GM23338 (cell line): Measurements from ENCODE around the gene KHK. TPM values are rescaled to one million over a fixed set of nuclear protein-coding genes. Genes with fewer than 3 reads are reported as not detected.

ENCODE experiments used
- ATAC-seq: fragments of 200-7000 bp; cut with Tn5 transposase; 3 replicates; pipeline ENCODE4 v1.9.1; 2020
- DNase-seq: peaks from one replicate; pipeline ENCODE4 v3.0.0-alpha.2; 2015; ENCODE audit warnings: low spot score
- H2AFZ ChIP-seq: fragments of 200-600 bp; sonication (generic); 2 replicates; pipeline ENCODE4 v1.8.0; 2016; ENCODE audit warnings: antibody characterized with exemption, mild to moderate bottlenecking, moderate library complexity
- H3F3A ChIP-seq: fragments of 200-600 bp; sonication (generic); replicated peaks from 2 replicates; pipeline ENCODE4 v1.8.0; 2017; ENCODE audit warnings: antibody characterized with exemption, mixed run types, low read depth
- H3K27ac ChIP-seq: fragments of 200-600 bp; sonication (generic); 2 replicates; pipeline ENCODE4 v1.6.1; 2016; ENCODE audit warnings: low read depth
- H3K27me3 ChIP-seq: fragments of 200-600 bp; sonication (generic); 2 replicates; pipeline ENCODE4 v1.8.0; 2016; ENCODE audit warnings: mild to moderate bottlenecking, mixed run types, moderate library complexity; ENCODE audit not compliant: insufficient read depth
- H3K36me3 ChIP-seq: fragments of 200-600 bp; sonication (generic); 2 replicates; pipeline ENCODE4 v1.8.0; 2016; ENCODE audit warnings: mild to moderate bottlenecking; ENCODE audit not compliant: insufficient read depth
- H3K4me1 ChIP-seq: fragments of 200-600 bp; sonication (generic); 2 replicates; pipeline ENCODE4 v1.8.0; 2016; ENCODE audit warnings: mild to moderate bottlenecking, moderate library complexity; ENCODE audit not compliant: insufficient read depth
- H3K4me2 ChIP-seq: fragments of 200-600 bp; sonication (generic); 2 replicates; pipeline ENCODE4 v1.7.1; 2017; ENCODE audit warnings: mixed run types
- H3K4me3 ChIP-seq: fragments of 200-600 bp; sonication (generic); 2 replicates; pipeline ENCODE4 v1.6.1; 2016; ENCODE audit warnings: mixed run types
- H3K79me2 ChIP-seq: fragments of 200-600 bp; sonication (generic); replicated peaks from 2 replicates; pipeline ENCODE4 v1.8.0; 2017; ENCODE audit warnings: mild to moderate bottlenecking; ENCODE audit not compliant: insufficient read depth
- H3K9me2 ChIP-seq: fragments of 200-600 bp; sonication (generic); 2 replicates; pipeline ENCODE4 v1.8.0; 2017; ENCODE audit not compliant: insufficient read depth
- H4K20me1 ChIP-seq: fragments of 200-600 bp; sonication (generic); replicated peaks from 2 replicates; pipeline ENCODE4 v1.8.0; 2017; ENCODE audit warnings: mild to moderate bottlenecking; ENCODE audit not compliant: insufficient read depth
- H3K27ac Mint-ChIP-seq: 2 replicates; pipeline ENCODE4 v1.8.0; 2020; ENCODE audit warnings: inconsistent platforms, mild to moderate bottlenecking, moderate library complexity, mixed read lengths
- H3K27me3 Mint-ChIP-seq: 3 replicates; pipeline ENCODE4 v1.8.0; 2022; ENCODE audit warnings: low read depth, mild to moderate bottlenecking, moderate library complexity, mixed read lengths, inconsistent platforms; ENCODE audit not compliant: insufficient read depth, poor library complexity
- H3K36me3 Mint-ChIP-seq: 3 replicates; pipeline ENCODE4 v1.8.0; 2021; ENCODE audit warnings: low read depth, mild to moderate bottlenecking, inconsistent platforms, moderate library complexity, mixed read lengths
- H3K4me1 Mint-ChIP-seq: 3 replicates; pipeline ENCODE4 v1.8.0; 2020; ENCODE audit warnings: mild to moderate bottlenecking, inconsistent platforms, mixed read lengths
- H3K4me3 Mint-ChIP-seq: 3 replicates; pipeline ENCODE4 v1.8.0; 2021; ENCODE audit warnings: moderate library complexity, mild to moderate bottlenecking, inconsistent platforms, mixed read lengths
- H3K9me3 Mint-ChIP-seq: 3 replicates; pipeline ENCODE4 v1.8.0; 2020; ENCODE audit warnings: moderate library complexity, mild to moderate bottlenecking, inconsistent platforms, mixed read lengths
- CREB1 ChIP-seq: fragments of 250-450 bp; sonication (Bioruptor Pico); IDR thresholded peaks from 2 replicates; pipeline ENCODE4 v1.5.0; 2020; ENCODE audit warnings: low read depth, mild to moderate bottlenecking, moderate library complexity
- CTCF ChIP-seq, 2 experiments: fragments of 200-600 bp in 1 of 2; sonication (generic) in 1 of 2; conservative IDR thresholded peaks; 2 replicates each; pipeline versions ENCODE4 v1.5.1 to v1.6.1; 2016 to 2017; ENCODE audit warnings: antibody characterized with exemption in 2 of 2, low read depth in 2 of 2, mild to moderate bottlenecking in 2 of 2, moderate library complexity in 1 of 2
- EZH2 ChIP-seq: fragments of 200-600 bp; sonication (generic); IDR thresholded peaks from one replicate; pipeline ENCODE4 v1.8.0; 2017; ENCODE audit warnings: antibody characterized with exemption, mild to moderate bottlenecking, low read depth; ENCODE audit not compliant: unreplicated experiment
- EZH2phosphoT487 ChIP-seq: fragments of 200-600 bp; sonication (generic); IDR thresholded peaks from one replicate; pipeline ENCODE4 v1.8.1; 2018; ENCODE audit warnings: antibody characterized with exemption; ENCODE audit not compliant: unreplicated experiment
- JUNB ChIP-seq: IDR thresholded peaks from one replicate; pipeline ENCODE4 v1.6.1; 2016; ENCODE audit warnings: antibody characterized with exemption; ENCODE audit not compliant: unreplicated experiment
- NANOG ChIP-seq: IDR thresholded peaks from 2 replicates; pipeline ENCODE4 v1.6.1; 2016; ENCODE audit warnings: antibody characterized with exemption, borderline replicate concordance
- POLR2AphosphoS5 ChIP-seq: IDR thresholded peaks from 2 replicates; pipeline ENCODE4 v1.6.1; 2016; ENCODE audit warnings: antibody characterized with exemption, low read depth
- STAT1 ChIP-seq: IDR thresholded peaks from one replicate; pipeline ENCODE4 v1.6.1; 2016; ENCODE audit warnings: antibody characterized with exemption; ENCODE audit not compliant: unreplicated experiment
- ZNF114 ChIP-seq: fragments of 250-450 bp; sonication (Bioruptor Pico); IDR thresholded peaks from 2 replicates; pipeline ENCODE4 v1.5.0; 2020; ENCODE audit warnings: mild to moderate bottlenecking, moderate library complexity
- ZNF331 ChIP-seq: fragments of 250-450 bp; sonication (Bioruptor Pico); IDR thresholded peaks from 2 replicates; pipeline ENCODE4 v1.5.0; 2020; ENCODE audit warnings: low read depth, mild to moderate bottlenecking, moderate library complexity
- polyA plus RNA-seq: library from polyadenylated mRNA; unstranded; fragments of >200 nt; fragmentation: Nextera tagmentation; extraction: Ambion mirVana; gene quantifications from 2 replicates; pipeline ENCODE4 v1.2.1, GENCODE V29; 2016
- total RNA-seq: library from RNA; depleted of rRNA; stranded (reverse); fragments of >200 nt; shearing (Covaris generic); gene quantifications from 2 replicates; pipeline ENCODE4 v1.2.3, GENCODE V29; 2014
- TF ChIP-seq, protein P1 (sequence below): IDR thresholded peaks from 2 replicates; pipeline ENCODE4 v1.6.1; 2016; ENCODE audit warnings: antibody characterized with exemption
- TF ChIP-seq, protein P2 (sequence below): IDR thresholded peaks from one replicate; pipeline ENCODE4 v1.6.1; 2018; ENCODE audit warnings: antibody characterized with exemption; ENCODE audit not compliant: unreplicated experiment
- TF ChIP-seq, protein P3 (sequence below): fragments of 250-450 bp; sonication (Bioruptor Pico); IDR thresholded peaks from 2 replicates; pipeline ENCODE4 v1.5.0; 2020; ENCODE audit warnings: mild to moderate bottlenecking, moderate library complexity

The KHK gene
- total and polyA plus RNA-seq, 2 experiments from 2014 or later: 9.7 TPM

DNA sequence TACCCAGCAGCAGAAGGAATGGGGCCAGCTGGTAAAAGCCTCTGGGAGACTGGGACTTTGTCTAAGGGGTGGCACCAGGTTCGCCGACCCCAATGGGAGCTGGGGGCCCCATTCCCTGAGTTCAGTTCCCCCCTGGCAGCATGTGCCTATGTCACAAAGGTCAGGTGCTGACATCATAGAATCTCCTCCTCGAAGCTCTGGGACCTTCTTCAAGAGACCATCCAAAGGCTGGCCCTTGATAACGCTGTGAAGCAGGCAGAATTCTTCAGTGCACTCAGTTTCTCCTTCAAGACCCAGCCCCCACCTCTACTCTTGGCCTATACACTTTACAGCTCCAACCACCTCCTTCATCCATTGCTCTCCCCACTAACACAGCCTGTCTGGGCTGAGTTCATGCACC is 52.7 kb downstream of the KHK start, which contains the start of gene PRR30 (continued):
- TF ChIP-seq ZNF114 (CRISPR knock-in tag): no peak

GRCh38 chr2:27143285-27143684 is 56.7 kb downstream of the KHK start:
- DNase-seq: no peak
- H3K4me2 ChIP-seq: no peak overlapping the region

More at GRCh38 chr2:27143285-27143684, 56.7 kb downstream of the KHK start:
- Mint-ChIP-seq H3K4me3 (no peak overlapping the region), H3K27ac (no peak overlapping the region), H3K4me1 (no peaks in the 10 kb centered on the region), H3K27me3 (peaks cover 7% of the 10 kb centered on the region), H3K36me3 (no peaks in the 10 kb centered on the region), H3K9me3 (no peaks in the 10 kb centered on the region)
- no peak overlapping the region for H3K27ac ChIP-seq
- no peak overlapping the region for H2AFZ ChIP-seq
- no peak overlapping the region for H3K4me3 ChIP-seq
- no peaks in the 10 kb centered on the region for H4K20me1 ChIP-seq
- H3K4me1 ChIP-seq: no peaks in the 10 kb centered on the region
- no peaks in the 10 kb centered on the region for H3K27me3 ChIP-seq
- TF ChIP-seq ZNF331 (no peak), EZH2phosphoT487 (no peak), POLR2AphosphoS5 (no peak), ZNF114 (CRISPR knock-in tag) (no peak), CTCF (conservative IDR thresholded peaks at IDR 0.05; ENCODE audit: low read depth in 2 of 2) (no peak), STAT1 (no peak), CREB1 (CRISPR knock-in tag) (no peak), JUNB (no peak), EZH2 (no peak), NANOG (no peak)
- TF ChIP-seq, protein P1, sequence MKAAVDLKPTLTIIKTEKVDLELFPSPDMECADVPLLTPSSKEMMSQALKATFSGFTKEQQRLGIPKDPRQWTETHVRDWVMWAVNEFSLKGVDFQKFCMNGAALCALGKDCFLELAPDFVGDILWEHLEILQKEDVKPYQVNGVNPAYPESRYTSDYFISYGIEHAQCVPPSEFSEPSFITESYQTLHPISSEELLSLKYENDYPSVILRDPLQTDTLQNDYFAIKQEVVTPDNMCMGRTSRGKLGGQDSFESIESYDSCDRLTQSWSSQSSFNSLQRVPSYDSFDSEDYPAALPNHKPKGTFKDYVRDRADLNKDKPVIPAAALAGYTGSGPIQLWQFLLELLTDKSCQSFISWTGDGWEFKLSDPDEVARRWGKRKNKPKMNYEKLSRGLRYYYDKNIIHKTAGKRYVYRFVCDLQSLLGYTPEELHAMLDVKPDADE: no peak
- TF ChIP-seq, protein P2, sequence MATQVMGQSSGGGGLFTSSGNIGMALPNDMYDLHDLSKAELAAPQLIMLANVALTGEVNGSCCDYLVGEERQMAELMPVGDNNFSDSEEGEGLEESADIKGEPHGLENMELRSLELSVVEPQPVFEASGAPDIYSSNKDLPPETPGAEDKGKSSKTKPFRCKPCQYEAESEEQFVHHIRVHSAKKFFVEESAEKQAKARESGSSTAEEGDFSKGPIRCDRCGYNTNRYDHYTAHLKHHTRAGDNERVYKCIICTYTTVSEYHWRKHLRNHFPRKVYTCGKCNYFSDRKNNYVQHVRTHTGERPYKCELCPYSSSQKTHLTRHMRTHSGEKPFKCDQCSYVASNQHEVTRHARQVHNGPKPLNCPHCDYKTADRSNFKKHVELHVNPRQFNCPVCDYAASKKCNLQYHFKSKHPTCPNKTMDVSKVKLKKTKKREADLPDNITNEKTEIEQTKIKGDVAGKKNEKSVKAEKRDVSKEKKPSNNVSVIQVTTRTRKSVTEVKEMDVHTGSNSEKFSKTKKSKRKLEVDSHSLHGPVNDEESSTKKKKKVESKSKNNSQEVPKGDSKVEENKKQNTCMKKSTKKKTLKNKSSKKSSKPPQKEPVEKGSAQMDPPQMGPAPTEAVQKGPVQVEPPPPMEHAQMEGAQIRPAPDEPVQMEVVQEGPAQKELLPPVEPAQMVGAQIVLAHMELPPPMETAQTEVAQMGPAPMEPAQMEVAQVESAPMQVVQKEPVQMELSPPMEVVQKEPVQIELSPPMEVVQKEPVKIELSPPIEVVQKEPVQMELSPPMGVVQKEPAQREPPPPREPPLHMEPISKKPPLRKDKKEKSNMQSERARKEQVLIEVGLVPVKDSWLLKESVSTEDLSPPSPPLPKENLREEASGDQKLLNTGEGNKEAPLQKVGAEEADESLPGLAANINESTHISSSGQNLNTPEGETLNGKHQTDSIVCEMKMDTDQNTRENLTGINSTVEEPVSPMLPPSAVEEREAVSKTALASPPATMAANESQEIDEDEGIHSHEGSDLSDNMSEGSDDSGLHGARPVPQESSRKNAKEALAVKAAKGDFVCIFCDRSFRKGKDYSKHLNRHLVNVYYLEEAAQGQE: no peak
- TF ChIP-seq, protein P3, sequence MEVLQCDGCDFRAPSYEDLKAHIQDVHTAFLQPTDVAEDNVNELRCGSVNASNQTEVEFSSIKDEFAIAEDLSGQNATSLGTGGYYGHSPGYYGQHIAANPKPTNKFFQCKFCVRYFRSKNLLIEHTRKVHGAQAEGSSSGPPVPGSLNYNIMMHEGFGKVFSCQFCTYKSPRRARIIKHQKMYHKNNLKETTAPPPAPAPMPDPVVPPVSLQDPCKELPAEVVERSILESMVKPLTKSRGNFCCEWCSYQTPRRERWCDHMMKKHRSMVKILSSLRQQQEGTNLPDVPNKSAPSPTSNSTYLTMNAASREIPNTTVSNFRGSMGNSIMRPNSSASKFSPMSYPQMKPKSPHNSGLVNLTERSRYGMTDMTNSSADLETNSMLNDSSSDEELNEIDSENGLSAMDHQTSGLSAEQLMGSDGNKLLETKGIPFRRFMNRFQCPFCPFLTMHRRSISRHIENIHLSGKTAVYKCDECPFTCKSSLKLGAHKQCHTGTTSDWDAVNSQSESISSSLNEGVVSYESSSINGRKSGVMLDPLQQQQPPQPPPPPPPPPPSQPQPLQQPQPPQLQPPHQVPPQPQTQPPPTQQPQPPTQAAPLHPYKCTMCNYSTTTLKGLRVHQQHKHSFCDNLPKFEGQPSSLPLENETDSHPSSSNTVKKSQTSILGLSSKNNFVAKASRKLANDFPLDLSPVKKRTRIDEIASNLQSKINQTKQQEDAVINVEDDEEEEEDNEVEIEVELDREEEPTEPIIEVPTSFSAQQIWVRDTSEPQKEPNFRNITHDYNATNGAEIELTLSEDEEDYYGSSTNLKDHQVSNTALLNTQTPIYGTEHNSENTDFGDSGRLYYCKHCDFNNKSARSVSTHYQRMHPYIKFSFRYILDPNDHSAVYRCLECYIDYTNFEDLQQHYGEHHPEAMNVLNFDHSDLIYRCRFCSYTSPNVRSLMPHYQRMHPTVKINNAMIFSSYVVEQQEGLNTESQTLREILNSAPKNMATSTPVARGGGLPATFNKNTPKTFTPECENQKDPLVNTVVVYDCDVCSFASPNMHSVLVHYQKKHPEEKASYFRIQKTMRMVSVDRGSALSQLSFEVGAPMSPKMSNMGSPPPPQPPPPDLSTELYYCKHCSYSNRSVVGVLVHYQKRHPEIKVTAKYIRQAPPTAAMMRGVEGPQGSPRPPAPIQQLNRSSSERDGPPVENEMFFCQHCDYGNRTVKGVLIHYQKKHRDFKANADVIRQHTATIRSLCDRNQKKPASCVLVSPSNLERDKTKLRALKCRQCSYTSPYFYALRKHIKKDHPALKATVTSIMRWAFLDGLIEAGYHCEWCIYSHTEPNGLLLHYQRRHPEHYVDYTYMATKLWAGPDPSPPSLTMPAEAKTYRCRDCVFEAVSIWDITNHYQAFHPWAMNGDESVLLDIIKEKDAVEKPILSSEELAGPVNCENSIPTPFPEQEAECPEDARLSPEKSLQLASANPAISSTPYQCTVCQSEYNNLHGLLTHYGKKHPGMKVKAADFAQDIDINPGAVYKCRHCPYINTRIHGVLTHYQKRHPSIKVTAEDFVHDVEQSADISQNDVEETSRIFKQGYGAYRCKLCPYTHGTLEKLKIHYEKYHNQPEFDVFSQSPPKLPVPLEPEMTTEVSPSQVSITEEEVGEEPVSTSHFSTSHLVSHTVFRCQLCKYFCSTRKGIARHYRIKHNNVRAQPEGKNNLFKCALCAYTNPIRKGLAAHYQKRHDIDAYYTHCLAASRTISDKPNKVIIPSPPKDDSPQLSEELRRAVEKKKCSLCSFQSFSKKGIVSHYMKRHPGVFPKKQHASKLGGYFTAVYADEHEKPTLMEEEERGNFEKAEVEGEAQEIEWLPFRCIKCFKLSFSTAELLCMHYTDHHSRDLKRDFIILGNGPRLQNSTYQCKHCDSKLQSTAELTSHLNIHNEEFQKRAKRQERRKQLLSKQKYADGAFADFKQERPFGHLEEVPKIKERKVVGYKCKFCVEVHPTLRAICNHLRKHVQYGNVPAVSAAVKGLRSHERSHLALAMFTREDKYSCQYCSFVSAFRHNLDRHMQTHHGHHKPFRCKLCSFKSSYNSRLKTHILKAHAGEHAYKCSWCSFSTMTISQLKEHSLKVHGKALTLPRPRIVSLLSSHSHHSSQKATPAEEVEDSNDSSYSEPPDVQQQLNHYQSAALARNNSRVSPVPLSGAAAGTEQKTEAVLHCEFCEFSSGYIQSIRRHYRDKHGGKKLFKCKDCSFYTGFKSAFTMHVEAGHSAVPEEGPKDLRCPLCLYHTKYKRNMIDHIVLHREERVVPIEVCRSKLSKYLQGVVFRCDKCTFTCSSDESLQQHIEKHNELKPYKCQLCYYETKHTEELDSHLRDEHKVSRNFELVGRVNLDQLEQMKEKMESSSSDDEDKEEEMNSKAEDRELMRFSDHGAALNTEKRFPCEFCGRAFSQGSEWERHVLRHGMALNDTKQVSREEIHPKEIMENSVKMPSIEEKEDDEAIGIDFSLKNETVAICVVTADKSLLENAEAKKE: no peak
- no peaks in the 10 kb centered on the region for H3F3A ChIP-seq
- no peaks in the 10 kb centered on the region for H3K36me3 ChIP-seq
- H3K9me2 ChIP-seq: no peaks in the 10 kb centered on the region
- H3K79me2 ChIP-seq: no peaks in the 10 kb centered on the region
- ATAC-seq: no peak
